ENCODE measurements around the gene PIK3AP1. TPM values are rescaled to one million over a fixed set of nuclear protein-coding genes. Genes with fewer than 3 reads are reported as not detected.
A peak's percentile ranks its signal among the peaks of the same experiment; 100 is the strongest.

PIK3AP1 gene
- total RNA-seq, 2 donors from 2014 or later = 1.3 to 5.2 TPM

DNA sequence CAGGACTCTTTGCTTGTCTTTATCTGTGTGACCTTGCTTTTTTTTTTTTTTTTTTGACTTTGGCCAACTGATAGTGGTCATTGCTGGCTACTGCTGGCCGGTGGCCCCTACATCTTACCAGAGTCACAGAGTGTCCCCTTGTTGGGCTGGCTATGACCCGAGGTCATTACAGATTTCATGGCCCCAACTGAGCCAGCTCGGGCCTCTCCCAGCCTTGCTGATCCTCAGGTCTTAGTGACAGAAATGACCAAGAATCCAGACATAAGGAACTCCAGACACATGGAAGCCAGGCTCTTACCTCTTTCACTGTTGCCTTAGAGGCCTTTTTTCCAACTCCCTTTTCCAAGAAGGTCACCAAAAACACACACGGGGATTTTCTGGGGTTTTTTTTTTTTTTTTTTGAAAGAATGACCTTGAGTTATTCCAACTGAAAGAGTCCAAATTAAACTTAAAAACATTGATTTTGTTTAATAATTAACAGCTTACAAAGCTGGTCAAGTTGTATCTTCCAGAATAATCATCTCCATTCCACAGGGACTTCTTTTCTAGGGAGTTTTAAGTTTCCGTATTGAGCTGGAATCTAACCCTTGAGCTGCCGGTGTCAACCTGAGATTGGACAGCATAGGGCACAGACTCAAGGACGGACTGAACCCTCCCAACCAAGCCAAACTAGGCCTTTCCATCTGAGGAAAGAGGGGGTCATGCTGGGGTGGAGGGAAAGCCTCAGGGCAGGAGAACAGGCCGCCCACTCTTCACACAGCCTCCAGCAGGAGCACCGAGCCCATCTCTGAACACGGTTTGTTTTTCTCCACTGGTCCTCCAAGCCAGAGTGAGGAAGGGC is 43.8 kb downstream of the PIK3AP1 start:
- no peaks in the 10 kb centered on the region for H3K27me3 ChIP-seq (ENCODE audit: control insufficient read depth, insufficient read depth, low read length, poor library complexity, severe bottlenecking)
- no peak overlapping the region for H3K27ac ChIP-seq (ENCODE audit: low read depth, low read length)
- H3K4me3 ChIP-seq (ENCODE audit: low read length) = no peak overlapping the region
- WGBS, 2 experiments (ENCODE audit: insufficient coverage in 1 of 2, insufficient read length in 1 of 2) = 91 to 92% methylated on average over 4 to 9 of the region's 10 CpGs
- H3K4me1 ChIP-seq (ENCODE audit: control insufficient read depth, insufficient read depth, low read length) = peaks cover 8% of the 10 kb centered on the region
- Mint-ChIP-seq H3K36me3 (ENCODE audit: low read depth) (no peaks in the 10 kb centered on the region), H3K9me3 (no peaks in the 10 kb centered on the region), H3K27me3 (ENCODE audit: insufficient read depth) (no peaks in the 10 kb centered on the region), H3K4me1 (peaks cover 31% of the 10 kb centered on the region), H3K27ac (no peak overlapping the region), H3K4me3 (no peak overlapping the region)
- no peak for DNase-seq
- no peak overlapping the region for H3K9ac ChIP-seq (ENCODE audit: extremely low read depth, low read length, poor library complexity, severe bottlenecking)
- no peaks in the 10 kb centered on the region for H3K36me3 ChIP-seq (ENCODE audit: control insufficient read depth, insufficient read depth, low read length)
- no peaks in the 10 kb centered on the region for H3K9me3 ChIP-seq (ENCODE audit: control insufficient read depth, low read length)
- TF ChIP-seq, protein P1, sequence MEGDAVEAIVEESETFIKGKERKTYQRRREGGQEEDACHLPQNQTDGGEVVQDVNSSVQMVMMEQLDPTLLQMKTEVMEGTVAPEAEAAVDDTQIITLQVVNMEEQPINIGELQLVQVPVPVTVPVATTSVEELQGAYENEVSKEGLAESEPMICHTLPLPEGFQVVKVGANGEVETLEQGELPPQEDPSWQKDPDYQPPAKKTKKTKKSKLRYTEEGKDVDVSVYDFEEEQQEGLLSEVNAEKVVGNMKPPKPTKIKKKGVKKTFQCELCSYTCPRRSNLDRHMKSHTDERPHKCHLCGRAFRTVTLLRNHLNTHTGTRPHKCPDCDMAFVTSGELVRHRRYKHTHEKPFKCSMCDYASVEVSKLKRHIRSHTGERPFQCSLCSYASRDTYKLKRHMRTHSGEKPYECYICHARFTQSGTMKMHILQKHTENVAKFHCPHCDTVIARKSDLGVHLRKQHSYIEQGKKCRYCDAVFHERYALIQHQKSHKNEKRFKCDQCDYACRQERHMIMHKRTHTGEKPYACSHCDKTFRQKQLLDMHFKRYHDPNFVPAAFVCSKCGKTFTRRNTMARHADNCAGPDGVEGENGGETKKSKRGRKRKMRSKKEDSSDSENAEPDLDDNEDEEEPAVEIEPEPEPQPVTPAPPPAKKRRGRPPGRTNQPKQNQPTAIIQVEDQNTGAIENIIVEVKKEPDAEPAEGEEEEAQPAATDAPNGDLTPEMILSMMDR (conservative IDR thresholded peaks at IDR 0.05) = no peak

DNA sequence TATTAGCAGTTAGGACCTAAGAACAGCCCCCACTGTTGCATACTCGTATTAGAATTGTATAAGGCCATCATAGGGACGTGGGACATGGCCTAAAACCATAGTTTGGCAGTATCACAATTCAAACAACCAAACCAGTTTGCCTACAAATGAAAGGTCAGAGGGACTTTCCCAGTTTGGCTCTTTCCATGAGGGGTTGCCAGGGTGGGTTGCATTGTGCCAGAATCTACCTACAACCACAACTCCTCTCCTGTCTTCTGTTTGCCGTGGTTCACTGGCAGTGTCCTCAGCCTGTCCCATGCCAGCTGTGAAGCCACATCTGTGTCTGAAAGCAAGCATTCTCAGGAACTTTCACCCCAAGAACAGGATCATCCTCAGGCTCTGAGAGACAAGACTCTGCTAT is 44.5 kb downstream of the PIK3AP1 start:
- no peaks in the 10 kb centered on the region for H3K9me3 ChIP-seq (ENCODE audit: control insufficient read depth, low read length)
- Mint-ChIP-seq H3K27ac (no peak overlapping the region), H3K9me3 (no peaks in the 10 kb centered on the region), H3K4me3 (no peak overlapping the region), H3K27me3 (ENCODE audit: insufficient read depth) (no peaks in the 10 kb centered on the region), H3K36me3 (ENCODE audit: low read depth) (no peaks in the 10 kb centered on the region), H3K4me1 (peaks cover 37% of the 10 kb centered on the region)
- no peak for DNase-seq
- no peaks in the 10 kb centered on the region for H3K36me3 ChIP-seq (ENCODE audit: control insufficient read depth, insufficient read depth, low read length)
- TF ChIP-seq, protein P1 (conservative IDR thresholded peaks at IDR 0.05) = no peak
- no peak overlapping the region for H3K27ac ChIP-seq (ENCODE audit: low read depth, low read length)
- H3K4me1 ChIP-seq (ENCODE audit: control insufficient read depth, insufficient read depth, low read length) = peaks cover 12% of the 10 kb centered on the region
- 80 to 86% methylated on average over 3 of the region's 3 CpGs for WGBS, 2 experiments (ENCODE audit: insufficient coverage in 1 of 2, insufficient read length in 1 of 2)
- no peak overlapping the region for H3K9ac ChIP-seq (ENCODE audit: extremely low read depth, low read length, poor library complexity, severe bottlenecking)
- H3K27me3 ChIP-seq (ENCODE audit: control insufficient read depth, insufficient read depth, low read length, poor library complexity, severe bottlenecking) = no peaks in the 10 kb centered on the region
- H3K4me3 ChIP-seq (ENCODE audit: low read length) = no peak overlapping the region

DNA sequence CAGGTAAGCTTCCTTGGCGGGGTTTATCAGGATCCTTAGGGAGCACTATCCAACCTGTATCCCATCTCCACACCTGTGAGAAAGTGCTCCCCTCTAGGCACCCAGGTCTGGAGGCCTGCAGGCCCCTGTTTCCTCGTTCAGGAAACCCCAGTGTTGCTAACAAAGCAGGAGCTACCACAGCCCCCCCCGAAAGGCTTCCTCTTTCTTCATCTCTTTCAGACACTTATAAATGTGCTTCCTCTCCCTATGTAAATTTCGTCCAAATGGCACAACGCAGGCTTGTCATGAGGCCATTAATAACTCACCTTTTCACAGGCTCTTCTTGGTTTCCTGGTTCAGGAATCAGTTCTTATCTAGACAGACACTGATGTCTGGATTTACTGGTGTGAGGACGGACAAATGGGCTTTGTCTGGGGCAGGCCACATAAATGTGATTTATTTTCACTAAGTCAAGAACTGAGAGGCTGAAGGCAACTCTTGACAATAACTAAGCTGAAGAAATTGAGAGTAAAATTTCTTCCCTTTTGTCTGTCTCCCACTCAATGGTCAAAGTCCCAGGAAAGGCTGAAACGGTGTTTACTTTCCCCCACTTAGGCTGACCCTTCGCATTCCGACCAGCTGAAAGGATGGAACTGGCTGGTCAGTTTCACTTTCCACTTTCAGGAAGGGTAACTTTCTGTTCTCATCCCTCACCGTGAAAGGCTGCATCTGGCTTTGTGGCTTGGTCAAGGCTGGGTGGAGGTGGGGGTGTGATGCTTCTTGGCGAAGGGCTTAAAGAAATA is 46.8 kb downstream of the PIK3AP1 start:
- H3K4me3 ChIP-seq (ENCODE audit: low read length) = no peak overlapping the region
- 86 to 89% methylated on average over 4 to 11 of the region's 11 CpGs for WGBS, 2 experiments (ENCODE audit: insufficient coverage in 1 of 2, insufficient read length in 1 of 2)
- peaks cover 44% of the 10 kb centered on the region for H3K4me1 Mint-ChIP-seq

More for the DNA sequence above, 46.8 kb downstream of the PIK3AP1 start:
- Mint-ChIP-seq H3K4me3 (no peak overlapping the region), H3K36me3 (ENCODE audit: low read depth) (no peaks in the 10 kb centered on the region), H3K9me3 (no peaks in the 10 kb centered on the region), H3K27me3 (ENCODE audit: insufficient read depth) (no peaks in the 10 kb centered on the region), H3K27ac (no peak overlapping the region)
- H3K9ac ChIP-seq (ENCODE audit: extremely low read depth, low read length, poor library complexity, severe bottlenecking) = no peak overlapping the region
- H3K9me3 ChIP-seq (ENCODE audit: control insufficient read depth, low read length) = no peaks in the 10 kb centered on the region
- H3K36me3 ChIP-seq (ENCODE audit: control insufficient read depth, insufficient read depth, low read length) = no peaks in the 10 kb centered on the region
- DNase-seq = no peak
- TF ChIP-seq, protein P1 (conservative IDR thresholded peaks at IDR 0.05) = no peak
- no peaks in the 10 kb centered on the region for H3K27me3 ChIP-seq (ENCODE audit: control insufficient read depth, insufficient read depth, low read length, poor library complexity, severe bottlenecking)
- H3K27ac ChIP-seq (ENCODE audit: low read depth, low read length) = peak overlapping the region; percentile 49
- H3K4me1 ChIP-seq (ENCODE audit: control insufficient read depth, insufficient read depth, low read length) = peaks cover 14% of the 10 kb centered on the region

Measured in endodermal cell (in vitro differentiated cells).